ENCODE results near the gene DST.

Gene DST

GRCh38 chr6:56516003-56516402 lies 126.7 kb downstream of the DST start:
- no peak for TF ChIP-seq CTCF (conservative IDR thresholded peaks at IDR 0.05; ENCODE audit: low read length)
- no peak overlapping the region for H3K4me3 ChIP-seq (ENCODE audit: low read length)
- DNase-seq (ENCODE audit: low read depth): no peak

- no peak for TF ChIP-seq CTCF (conservative IDR thresholded peaks at IDR 0.05; ENCODE audit: low read length)
- DNase-seq (ENCODE audit: low read depth): no peak
- no peak overlapping the region for H3K4me3 ChIP-seq (ENCODE audit: low read length)
These were observed 127.4 kb downstream of the DST start for GRCh38 chr6:56515081-56515905.

- TF ChIP-seq CTCF (conservative IDR thresholded peaks at IDR 0.05; ENCODE audit: low read length): no peak
- H3K4me3 ChIP-seq (ENCODE audit: low read length): no peak overlapping the region
- no peak for DNase-seq (ENCODE audit: low read depth)
These were observed 128.3 kb downstream of the DST start for GRCh38 chr6:56514395-56514794.

- no peak for TF ChIP-seq CTCF (conservative IDR thresholded peaks at IDR 0.05; ENCODE audit: low read length)
- DNase-seq (ENCODE audit: low read depth): no peak
These were observed 129.1 kb downstream of the DST start for GRCh38 chr6:56513631-56514030.

GRCh38 chr6:56511591-56511990 lies 131.1 kb downstream of the DST start:
- no peak for DNase-seq (ENCODE audit: low read depth)
- H3K4me3 ChIP-seq (ENCODE audit: low read length): no peak overlapping the region
- no peak for TF ChIP-seq CTCF (conservative IDR thresholded peaks at IDR 0.05; ENCODE audit: low read length)

More at GRCh38 chr6:56513631-56514030, 129.1 kb downstream of the DST start:
- no peak overlapping the region for H3K4me3 ChIP-seq (ENCODE audit: low read length)

- H3K4me3 ChIP-seq (ENCODE audit: low read length): no peak overlapping the region
- TF ChIP-seq CTCF (conservative IDR thresholded peaks at IDR 0.05; ENCODE audit: low read length): no peak
- DNase-seq (ENCODE audit: low read depth): no peak
These were observed 131.6 kb downstream of the DST start for GRCh38 chr6:56510984-56511531.

- DNase-seq (ENCODE audit: low read depth): no peak
- no peak for TF ChIP-seq CTCF (conservative IDR thresholded peaks at IDR 0.05; ENCODE audit: low read length)
- H3K4me3 ChIP-seq (ENCODE audit: low read length): no peak overlapping the region
These were observed 133.7 kb downstream of the DST start for GRCh38 chr6:56509031-56509430.
